GM18909 (cell line): ENCODE data around the gene ARHGEF3.

ENCODE experiments used
- ATAC-seq: cut with Tn5 transposase; IDR thresholded peaks from one replicate; pipeline ENCODE4 v1.9.1; 2021; ENCODE audit warnings: mild to moderate bottlenecking; ENCODE audit not compliant: unreplicated experiment, poor library complexity

The ARHGEF3 gene

GRCh38 chr3:56801662-56802377, at the start of gene ARHGEF3:
Gene ARHGEF3 (minus strand): TSS chr3:56801949. CDS start chr3:56801798, 151 bp downstream.
- ATAC-seq = peak; percentile 89

- ATAC-seq = no peak
Measured at GRCh38 chr3:56849698-56850097, 47.9 kb upstream of the ARHGEF3 start.

- ATAC-seq = no peak
Measured at GRCh38 chr3:56845505-56845904, 43.8 kb upstream of the ARHGEF3 start.

- ATAC-seq = no peak
Measured at GRCh38 chr3:56844536-56844935, 42.8 kb upstream of the ARHGEF3 start.

GRCh38 chr3:56839784-56840715, 38.3 kb upstream of the ARHGEF3 start:
- no peak for ATAC-seq

- no peak for ATAC-seq
Measured at GRCh38 chr3:56838448-56838847, 36.7 kb upstream of the ARHGEF3 start.

GRCh38 chr3:56837196-56837955, 35.6 kb upstream of the ARHGEF3 start:
- peak; percentile 94 for ATAC-seq

- no peak for ATAC-seq
Measured at GRCh38 chr3:56836276-56837163, 34.8 kb upstream of the ARHGEF3 start.

GRCh38 chr3:56835650-56836227, 34.0 kb upstream of the ARHGEF3 start:
- ATAC-seq = no peak

GRCh38 chr3:56833536-56833935, 31.8 kb upstream of the ARHGEF3 start:
- ATAC-seq = no peak

GRCh38 chr3:56833022-56833421, 31.3 kb upstream of the ARHGEF3 start:
- no peak for ATAC-seq

- no peak for ATAC-seq
Measured at GRCh38 chr3:56831572-56831971, 29.8 kb upstream of the ARHGEF3 start.

- ATAC-seq = no peak
Measured at GRCh38 chr3:56830884-56831283, 29.1 kb upstream of the ARHGEF3 start.

- no peak for ATAC-seq
Measured at GRCh38 chr3:56829533-56829932, 27.8 kb upstream of the ARHGEF3 start.

GRCh38 chr3:56826831-56827722, 25.3 kb upstream of the ARHGEF3 start:
- no peak for ATAC-seq

GRCh38 chr3:56825567-56826438, 24.1 kb upstream of the ARHGEF3 start:
- no peak for ATAC-seq

- ATAC-seq = no peak
Measured at GRCh38 chr3:56823984-56824703, 22.4 kb upstream of the ARHGEF3 start.
